Heart left ventricle (tissue), 13 donors: Measurements from ENCODE around the gene TJP2.

Experiments used
- CTCF ChIP-seq, 12 donors: fragments of 200-600 bp; sonication (generic) in 4 of 12; IDR thresholded peaks; one replicate each; pipeline versions ENCODE4 v1.5.0 to v1.8.0; 2018 to 2022; ENCODE audit warnings: antibody characterized with exemption in 12 of 12, mild to moderate bottlenecking in 5 of 12
- POLR2A ChIP-seq, 2 donors: fragments of 450-650 bp; IDR thresholded peaks; one replicate each; pipeline ENCODE4 v1.6.1; 2017; ENCODE audit warnings: antibody characterized with exemption in 2 of 2, mild to moderate bottlenecking in 2 of 2, moderate library complexity in 2 of 2
- donor health status: ischemic (EF 13 %, LVEDD 7.1; RV severe dilation, severe dysfunction).
- donor health status: DM: no; HTN: yes; CAD: no.
- donor health status: DM: no; HTN: no; CAD: no.
- donor health status: ischemic (EF 25% LVEDD 6.9; RV normal size, moderate dysfunction).
- donor health status: ischemic (EF 25% LVEDD 5.7; RV mildly dilated, moderate dysfunction).
- donor health status: ischemic (EF 35%, LVEDD 5.7; RV mildly dilated, moderate dysfunction).
- donor health status: nonischemic (EF 11% LVEDD 7.7; RV severe dilation, severe dysfunction).
- donor health status: DM: yes; HTN: yes; CAD: no.
- donor health status: PGD.
- donor health status: ischemic (EF 29% LVEDD 5.4; RV normal size, mild dysfunction).
- donor health status: nonischemic (EF 23%, LVEDD 6.1; RV moderate dilation, normal function).

GRCh38 chr9:69147041-69147834 lies 26.8 kb upstream of the TJP2 start:
- TF ChIP-seq CTCF (IDR thresholded peaks at IDR 0.05) (no peak), POLR2A (IDR thresholded peaks at IDR 0.05) (no peak)
